Activated CD4-positive, alpha-beta T cell treated with anti-CD3 and anti-CD28 coated beads, Interleukin-2, amount 10 ng/mL, durations not matched to agents 24 days and 14 days (primary cell): ENCODE measurements around the gene IPO4. TPM values are rescaled to one million over a fixed set of nuclear protein-coding genes. Genes with fewer than 3 reads are reported as not detected.
A peak's percentile ranks its signal among the peaks of the same experiment; 100 is the strongest.

Experiments
- DNase-seq: peaks from one replicate; pipeline ENCODE4 v3.0.0; 2022
- H3K27ac Mint-ChIP-seq: one replicate; pipeline ENCODE4 v1.8.0; 2022; ENCODE audit warnings: mild to moderate bottlenecking, mixed read lengths
- H3K27me3 Mint-ChIP-seq: one replicate; pipeline ENCODE4 v1.8.0; 2022; ENCODE audit warnings: mixed read lengths
- H3K36me3 Mint-ChIP-seq: one replicate; pipeline ENCODE4 v1.8.0; 2022; ENCODE audit warnings: low read depth, mild to moderate bottlenecking, mixed read lengths
- H3K4me1 Mint-ChIP-seq: one replicate; pipeline ENCODE4 v1.8.0; 2021; ENCODE audit warnings: mixed read lengths
- H3K4me3 Mint-ChIP-seq: one replicate; pipeline ENCODE4 v1.8.0; 2022; ENCODE audit warnings: mild to moderate bottlenecking, moderate library complexity, mixed read lengths
- H3K9me3 Mint-ChIP-seq: one replicate; pipeline ENCODE4 v1.8.0; 2021; ENCODE audit warnings: mixed read lengths
- intact Hi-C: fragments of 100-400 bp; cut with micrococcal nuclease; formaldehyde crosslinking; loops from one replicate; pipeline ENCODE4 v1.15.1; 2023
- total RNA-seq: library from RNA; stranded (reverse); gene quantifications from 2 replicates; pipeline ENCODE4 v1.2.3, GENCODE V29; 2022

IPO4 gene
- total RNA-seq, 1 donor from 2014 or later = 112 TPM

DNA sequence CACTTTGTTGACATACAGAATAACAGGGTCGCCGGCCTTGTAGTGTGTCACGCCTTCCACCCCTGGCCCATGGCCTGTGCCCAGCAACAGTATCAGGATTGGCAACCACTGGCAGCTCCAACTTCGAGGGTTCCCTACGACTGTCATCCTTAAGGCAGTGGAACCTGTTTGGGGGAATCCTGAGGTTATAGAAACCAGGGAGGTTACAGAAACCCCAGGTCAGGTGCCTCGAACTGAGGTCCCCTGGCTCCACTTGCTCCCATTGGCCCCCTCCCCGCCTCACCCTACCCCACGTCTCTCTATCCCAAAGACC, 6.2 kb upstream of the IPO4 start:
- Mint-ChIP-seq H3K9me3 (no peaks in the 10 kb centered on the region), H3K27me3 (no peaks in the 10 kb centered on the region), H3K4me3 (peak overlapping the region; percentile 87), H3K4me1 (peaks cover 46% of the 10 kb centered on the region), H3K36me3 (peaks cover 58% of the 10 kb centered on the region), H3K27ac (peak overlapping the region; percentile 96)
- intact Hi-C loops = loop anchor here (1.0 kb wide), 2 partner anchors 18 to 81 kb away; partner anchors contain the start of genes CHMP4A, DCAF11 and NRL
- no peak for DNase-seq

DNA sequence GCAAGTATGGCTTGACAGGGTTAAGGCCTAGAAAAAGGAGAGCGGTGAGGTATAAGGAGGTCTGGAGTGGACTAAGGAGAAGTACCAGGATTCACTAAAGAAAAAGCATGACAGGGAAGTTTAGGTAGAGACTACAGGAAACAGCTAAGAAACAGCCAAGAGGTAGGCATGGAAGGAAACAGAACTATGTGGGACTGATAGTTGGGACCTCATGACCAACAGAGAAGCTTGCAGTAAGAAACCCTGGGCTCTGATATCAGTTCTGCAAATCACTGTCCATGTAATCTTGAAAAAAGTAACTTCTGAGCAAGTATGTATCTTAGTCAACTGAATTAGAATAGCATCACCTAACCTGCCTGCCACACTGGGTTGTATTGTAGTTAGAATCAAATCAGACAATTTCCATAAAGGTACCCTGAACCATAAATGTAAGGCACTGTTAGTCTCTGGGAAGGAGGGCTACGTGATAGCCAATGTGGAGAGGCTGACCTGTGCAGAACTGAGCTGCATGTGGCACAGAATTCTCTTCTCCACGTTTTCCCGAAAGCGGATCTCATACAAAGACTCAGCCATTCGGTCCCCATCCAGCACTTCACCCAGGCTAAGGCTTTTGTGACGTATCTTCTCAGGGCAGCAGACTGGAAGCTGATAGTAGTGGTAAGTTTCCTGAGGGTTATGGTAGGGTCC, 5.7 kb upstream of the IPO4 start:
- Mint-ChIP-seq H3K4me1 (peaks cover 49% of the 10 kb centered on the region), H3K27me3 (no peaks in the 10 kb centered on the region), H3K9me3 (no peaks in the 10 kb centered on the region), H3K27ac (peak overlapping the region; percentile 96), H3K36me3 (peaks cover 57% of the 10 kb centered on the region), H3K4me3 (peak overlapping the region; percentile 87)
- intact Hi-C loops = no loop called here
- no peak for DNase-seq

DNA sequence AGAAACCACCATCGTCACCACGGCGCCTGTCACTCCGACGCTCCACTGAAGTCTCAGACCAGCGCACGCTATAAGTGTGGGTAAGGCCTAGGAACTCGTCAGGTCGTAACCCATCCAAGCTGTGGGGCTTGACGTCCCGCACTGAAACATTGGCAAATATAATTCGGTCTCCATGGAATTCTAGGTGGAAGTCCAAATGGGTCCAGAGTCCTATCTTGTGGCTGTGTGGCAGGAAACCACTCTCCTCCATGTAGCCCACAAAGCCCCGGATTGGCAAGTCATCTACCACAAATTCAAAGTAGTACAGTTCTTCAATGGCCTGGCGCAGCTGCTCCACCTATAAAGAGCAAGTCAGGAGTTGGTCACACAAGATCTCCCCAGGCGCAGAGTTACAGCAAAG, 4.3 kb upstream of the IPO4 start:
- H3K27ac Mint-ChIP-seq = no peak overlapping the region
- peak; percentile 57 for DNase-seq
- peaks cover 44% of the 10 kb centered on the region for H3K4me1 Mint-ChIP-seq
- H3K27me3 Mint-ChIP-seq = no peaks in the 10 kb centered on the region
- peaks cover 51% of the 10 kb centered on the region for H3K36me3 Mint-ChIP-seq
- intact Hi-C loops = no loop called here
- H3K4me3 Mint-ChIP-seq = peak overlapping the region; percentile 17
- no peaks in the 10 kb centered on the region for H3K9me3 Mint-ChIP-seq

DNA sequence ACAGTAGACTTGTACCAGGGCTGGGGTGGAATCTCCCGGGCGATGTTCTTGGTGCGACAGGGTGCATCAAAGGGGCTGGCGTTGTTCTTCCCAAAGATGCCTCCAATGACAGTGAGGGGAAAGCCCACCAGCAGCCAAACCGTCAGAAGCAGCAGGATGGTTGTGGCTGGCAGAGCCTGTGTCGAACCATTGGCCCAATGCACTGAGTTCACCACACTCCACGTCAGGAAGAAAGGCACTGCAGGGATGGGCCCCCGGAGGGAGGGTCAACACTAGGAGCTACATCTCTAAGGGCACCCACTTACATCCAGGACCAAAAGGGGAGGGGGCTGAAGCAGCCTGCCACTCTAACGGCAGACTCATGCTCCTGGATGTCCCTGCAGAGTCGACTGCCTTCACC, 1.8 kb upstream of the IPO4 start:
- H3K4me3 Mint-ChIP-seq = no peak overlapping the region
- no peak overlapping the region for H3K27ac Mint-ChIP-seq
- H3K9me3 Mint-ChIP-seq = no peaks in the 10 kb centered on the region
- DNase-seq = no peak
- H3K4me1 Mint-ChIP-seq = peaks cover 45% of the 10 kb centered on the region
- peaks cover 55% of the 10 kb centered on the region for H3K36me3 Mint-ChIP-seq
- intact Hi-C loops = no loop called here
- no peaks in the 10 kb centered on the region for H3K27me3 Mint-ChIP-seq

DNA sequence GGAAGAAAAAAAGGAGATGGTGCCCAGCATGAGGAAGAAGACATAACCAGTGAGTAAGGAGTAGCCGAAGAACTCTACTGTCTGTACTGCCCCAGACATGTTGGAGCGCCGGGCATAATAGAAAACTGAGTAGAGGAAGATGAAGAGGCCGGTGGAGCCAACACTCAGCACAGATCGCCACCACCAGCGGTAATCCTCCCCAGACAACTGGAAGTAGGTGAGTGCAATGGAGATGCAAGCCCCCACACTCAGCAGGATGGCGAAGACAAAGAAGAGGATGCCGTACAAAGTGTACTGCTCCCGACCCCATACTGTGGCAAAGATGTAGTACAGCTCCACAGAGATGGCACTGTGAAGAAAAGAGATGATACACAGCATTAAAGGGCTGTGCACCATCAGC, 844 bp upstream of the IPO4 start:
- Mint-ChIP-seq H3K4me1 (peaks cover 39% of the 10 kb centered on the region), H3K27ac (peak overlapping the region; percentile 93), H3K27me3 (no peaks in the 10 kb centered on the region)

DNA sequence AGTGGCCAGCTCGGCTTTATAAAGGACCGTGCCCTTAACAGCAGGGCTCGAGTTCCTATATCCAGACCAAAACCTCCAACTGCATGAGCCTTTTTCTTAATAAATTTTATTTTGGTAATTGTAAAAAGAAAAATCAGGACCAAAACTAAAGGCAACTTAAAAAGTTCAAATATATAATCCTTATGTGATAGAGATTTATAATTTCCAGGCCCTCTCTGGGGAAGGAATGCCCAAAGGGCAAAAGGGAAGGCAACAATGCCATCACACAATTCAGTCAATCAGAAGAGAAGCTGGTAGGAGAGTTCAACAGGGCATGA, 401 bp upstream of the IPO4 start:
- intact Hi-C loops = loop anchor here (2.0 kb wide), 1 partner anchor 42 kb away; the partner anchor contains the start of genes PSME2 and RNF31
- Mint-ChIP-seq H3K9me3 (no peaks in the 10 kb centered on the region), H3K27me3 (no peaks in the 10 kb centered on the region), H3K27ac (peak overlapping the region; percentile 93), H3K4me1 (peaks cover 34% of the 10 kb centered on the region), H3K4me3 (peak overlapping the region; percentile 92), H3K36me3 (peaks cover 54% of the 10 kb centered on the region)
- DNase-seq = no peak

More for the DNA sequence above, 844 bp upstream of the IPO4 start:
- Mint-ChIP-seq H3K4me3 (peak overlapping the region; percentile 92), H3K36me3 (peaks cover 56% of the 10 kb centered on the region), H3K9me3 (no peaks in the 10 kb centered on the region)
- DNase-seq = peak; percentile 61
- intact Hi-C loops = loop anchor here (2.0 kb wide), 1 partner anchor 43 kb away; the partner anchor contains the start of genes PSME2 and RNF31

DNA sequence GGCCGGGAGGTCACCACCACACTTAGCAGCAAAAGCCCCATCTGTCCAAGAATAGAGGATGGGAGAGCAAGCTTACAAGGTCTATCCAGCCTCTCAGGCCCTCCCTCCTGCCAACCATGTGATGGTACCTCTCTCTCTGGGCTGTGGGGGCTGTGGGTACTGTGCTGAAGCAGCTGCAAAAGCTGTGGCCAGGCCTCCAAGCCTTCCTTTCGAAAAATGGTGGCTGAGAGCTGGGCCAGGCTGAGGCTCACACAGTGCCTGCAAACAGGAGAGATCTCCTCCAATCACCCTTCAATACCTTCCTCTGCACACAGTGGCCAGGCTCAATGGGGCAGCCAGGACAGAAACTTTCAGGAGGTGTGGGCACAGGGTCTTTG, 1.1 kb downstream of the IPO4 start:
- DNase-seq = no peak
- peaks cover 57% of the 10 kb centered on the region for H3K36me3 Mint-ChIP-seq

DNA sequence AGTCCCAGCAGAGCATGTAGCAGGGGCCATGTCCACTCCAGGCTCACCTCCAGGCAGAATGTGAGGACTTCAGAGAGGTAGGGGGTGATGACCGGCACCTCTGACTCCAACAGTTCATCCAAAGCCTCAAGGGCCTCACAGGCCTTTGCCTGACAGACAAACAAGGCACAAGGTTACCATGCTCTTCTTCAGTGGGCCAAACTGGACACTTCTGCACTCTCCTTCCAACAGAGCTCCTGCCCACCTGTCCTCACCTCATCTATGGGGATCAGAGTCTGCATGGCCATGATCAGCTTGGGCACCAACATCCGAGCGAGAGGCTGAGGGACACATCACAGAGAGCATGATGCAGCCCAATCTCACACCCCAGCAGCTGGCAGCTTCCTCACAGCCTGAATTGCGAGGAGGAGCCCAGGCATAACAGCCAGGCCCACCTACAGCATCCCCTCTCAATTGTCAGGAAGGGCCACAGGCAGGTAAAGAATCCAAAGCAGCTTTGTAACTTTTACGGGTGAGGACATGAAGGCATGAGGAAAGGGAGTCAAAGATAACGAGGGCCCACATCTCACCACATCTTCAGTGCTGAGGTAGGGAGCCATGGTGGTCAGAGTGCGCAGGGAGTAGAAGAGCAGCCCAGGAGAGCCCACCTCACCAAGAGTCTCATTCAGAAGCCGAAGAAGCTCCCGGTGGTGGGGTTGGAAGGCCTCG, 1.6 kb downstream of the IPO4 start:
- Mint-ChIP-seq H3K4me1 (peaks cover 22% of the 10 kb centered on the region), H3K4me3 (peak overlapping the region; percentile 92), H3K36me3 (peaks cover 57% of the 10 kb centered on the region), H3K27ac (peak overlapping the region; percentile 66), H3K27me3 (no peaks in the 10 kb centered on the region), H3K9me3 (no peaks in the 10 kb centered on the region)
- intact Hi-C loops = no loop called here
- DNase-seq = peak; percentile 60

More for the DNA sequence above, 1.1 kb downstream of the IPO4 start:
- H3K27ac Mint-ChIP-seq = peak overlapping the region; percentile 93
- H3K4me1 Mint-ChIP-seq = peaks cover 27% of the 10 kb centered on the region
- H3K4me3 Mint-ChIP-seq = peak overlapping the region; percentile 92
- H3K9me3 Mint-ChIP-seq = no peaks in the 10 kb centered on the region
- H3K27me3 Mint-ChIP-seq = no peaks in the 10 kb centered on the region
- intact Hi-C loops = no loop called here

DNA sequence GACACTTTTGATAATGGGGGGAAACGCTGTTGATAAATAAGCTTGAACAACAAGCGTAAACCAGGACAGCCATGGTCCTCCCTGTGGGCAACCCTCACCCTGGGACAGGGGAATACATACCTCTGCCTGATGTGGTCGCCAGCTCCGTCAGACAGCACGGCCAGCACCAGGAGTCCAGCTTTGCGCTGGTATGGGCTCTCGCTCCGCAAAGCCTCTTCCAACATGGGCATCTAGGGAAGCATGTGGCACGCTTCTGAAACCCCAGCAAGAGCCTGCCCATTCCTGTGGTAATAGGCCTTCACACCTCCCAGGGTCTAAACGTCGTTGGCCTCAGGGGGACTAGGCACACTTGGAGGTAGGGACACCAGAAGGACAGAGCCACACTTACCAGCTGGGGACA, 2.9 kb downstream of the IPO4 start:
- peaks cover 19% of the 10 kb centered on the region for H3K4me1 Mint-ChIP-seq
- no peak for DNase-seq
- intact Hi-C loops = no loop called here
- H3K27ac Mint-ChIP-seq = no peak overlapping the region
- H3K27me3 Mint-ChIP-seq = no peaks in the 10 kb centered on the region
- H3K9me3 Mint-ChIP-seq = no peaks in the 10 kb centered on the region
- no peak overlapping the region for H3K4me3 Mint-ChIP-seq
- H3K36me3 Mint-ChIP-seq = peaks cover 56% of the 10 kb centered on the region

DNA sequence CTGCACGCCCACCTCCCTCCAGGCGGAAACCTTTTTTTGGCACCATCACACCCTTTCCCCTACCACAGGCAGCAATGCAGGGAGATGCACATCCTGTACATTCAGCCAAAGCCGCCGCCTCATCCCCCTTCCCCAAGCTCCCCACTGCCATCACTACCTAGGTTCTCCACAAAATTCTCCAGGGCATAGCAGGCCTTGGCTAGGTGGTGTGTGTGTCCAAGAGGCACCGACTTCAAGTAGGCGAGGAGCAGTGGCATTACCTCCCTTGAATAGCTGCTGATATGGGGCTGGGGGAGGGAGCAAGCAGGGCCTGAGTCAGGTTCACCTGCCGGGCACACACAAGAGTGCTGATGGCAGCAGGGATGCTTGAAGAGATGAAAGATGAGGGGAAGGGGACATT, 3.6 kb downstream of the IPO4 start:
- H3K27me3 Mint-ChIP-seq = no peaks in the 10 kb centered on the region
- H3K36me3 Mint-ChIP-seq = peaks cover 57% of the 10 kb centered on the region
- no peak for DNase-seq
- no peaks in the 10 kb centered on the region for H3K9me3 Mint-ChIP-seq
- no peak overlapping the region for H3K27ac Mint-ChIP-seq
- H3K4me3 Mint-ChIP-seq = no peak overlapping the region
- intact Hi-C loops = no loop called here
- peaks cover 19% of the 10 kb centered on the region for H3K4me1 Mint-ChIP-seq

DNA sequence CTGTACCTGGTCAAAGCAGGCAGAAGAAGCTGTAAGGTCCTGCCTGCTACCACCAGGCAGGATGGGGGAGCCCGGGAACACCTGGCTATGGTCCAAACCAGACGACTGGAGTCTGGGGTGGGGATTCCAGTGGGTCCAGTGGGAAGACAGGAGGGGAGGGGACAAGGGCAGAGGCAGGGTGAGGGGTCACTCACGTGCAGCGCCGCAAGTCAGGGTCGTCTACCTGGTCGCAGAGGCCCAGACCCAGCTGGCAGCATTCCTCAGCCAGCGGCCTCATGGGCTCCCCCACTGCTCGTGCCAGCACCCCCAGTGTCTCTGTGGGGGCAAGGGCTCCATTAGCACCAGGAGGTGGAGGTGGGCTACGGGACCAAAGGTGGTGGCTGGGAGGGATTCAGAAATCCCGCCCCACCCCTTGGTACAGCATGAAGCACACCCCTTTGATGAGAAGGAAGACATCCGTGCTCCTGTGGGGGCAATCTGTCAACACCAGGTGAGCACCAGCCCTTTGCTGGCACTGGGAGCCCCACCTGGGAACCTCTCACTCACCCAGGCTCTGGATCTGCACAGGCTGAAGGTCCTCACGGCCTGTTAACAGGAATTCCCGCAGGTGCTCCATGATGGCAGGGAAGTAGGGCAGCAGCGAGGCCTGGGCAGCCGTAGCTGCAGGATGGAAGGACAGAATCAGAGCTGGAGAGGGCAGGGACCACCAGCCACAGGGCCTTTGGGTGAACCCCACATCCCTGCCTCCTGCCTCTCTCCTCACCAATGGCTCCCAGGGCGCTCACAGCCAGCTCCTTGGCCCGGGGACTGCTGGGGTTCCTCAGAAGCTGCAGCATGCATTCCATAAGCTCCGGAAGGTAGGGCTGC, 4.3 kb downstream of the IPO4 start:
- H3K27ac Mint-ChIP-seq = no peak overlapping the region
- no peaks in the 10 kb centered on the region for H3K27me3 Mint-ChIP-seq
- peaks cover 58% of the 10 kb centered on the region for H3K36me3 Mint-ChIP-seq
- H3K9me3 Mint-ChIP-seq = no peaks in the 10 kb centered on the region
- peaks cover 16% of the 10 kb centered on the region for H3K4me1 Mint-ChIP-seq
- DNase-seq = peak; percentile 61
- no peak overlapping the region for H3K4me3 Mint-ChIP-seq
- intact Hi-C loops = no loop called here

DNA sequence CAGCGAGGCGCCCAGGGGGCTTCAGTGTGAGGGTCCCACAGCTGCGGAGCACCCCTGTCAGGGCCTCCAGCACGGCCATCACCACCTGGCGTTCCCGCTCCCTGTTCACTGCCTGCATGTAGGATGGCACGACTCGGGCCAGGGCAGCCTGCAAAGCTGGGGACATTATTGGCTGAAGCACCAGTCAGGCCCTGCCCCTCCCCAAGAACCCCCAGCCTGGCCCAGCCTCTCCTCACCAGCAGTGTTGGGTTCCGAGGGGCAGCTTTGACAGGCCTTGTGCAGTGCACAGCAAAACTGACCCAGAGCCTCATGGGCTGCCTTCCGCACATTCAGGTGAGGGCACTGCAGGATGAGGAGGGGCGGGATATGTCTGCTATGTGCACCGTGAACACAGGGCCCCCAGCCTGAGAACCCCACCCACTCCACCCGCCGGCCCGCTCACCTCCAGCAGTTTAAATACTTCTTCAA, 5.6 kb downstream of the IPO4 start:
- Mint-ChIP-seq H3K36me3 (peaks cover 67% of the 10 kb centered on the region), H3K9me3 (no peaks in the 10 kb centered on the region), H3K27ac (no peak overlapping the region), H3K27me3 (no peaks in the 10 kb centered on the region), H3K4me3 (no peak overlapping the region), H3K4me1 (peaks cover 15% of the 10 kb centered on the region)
- intact Hi-C loops = no loop called here
- no peak for DNase-seq

DNA sequence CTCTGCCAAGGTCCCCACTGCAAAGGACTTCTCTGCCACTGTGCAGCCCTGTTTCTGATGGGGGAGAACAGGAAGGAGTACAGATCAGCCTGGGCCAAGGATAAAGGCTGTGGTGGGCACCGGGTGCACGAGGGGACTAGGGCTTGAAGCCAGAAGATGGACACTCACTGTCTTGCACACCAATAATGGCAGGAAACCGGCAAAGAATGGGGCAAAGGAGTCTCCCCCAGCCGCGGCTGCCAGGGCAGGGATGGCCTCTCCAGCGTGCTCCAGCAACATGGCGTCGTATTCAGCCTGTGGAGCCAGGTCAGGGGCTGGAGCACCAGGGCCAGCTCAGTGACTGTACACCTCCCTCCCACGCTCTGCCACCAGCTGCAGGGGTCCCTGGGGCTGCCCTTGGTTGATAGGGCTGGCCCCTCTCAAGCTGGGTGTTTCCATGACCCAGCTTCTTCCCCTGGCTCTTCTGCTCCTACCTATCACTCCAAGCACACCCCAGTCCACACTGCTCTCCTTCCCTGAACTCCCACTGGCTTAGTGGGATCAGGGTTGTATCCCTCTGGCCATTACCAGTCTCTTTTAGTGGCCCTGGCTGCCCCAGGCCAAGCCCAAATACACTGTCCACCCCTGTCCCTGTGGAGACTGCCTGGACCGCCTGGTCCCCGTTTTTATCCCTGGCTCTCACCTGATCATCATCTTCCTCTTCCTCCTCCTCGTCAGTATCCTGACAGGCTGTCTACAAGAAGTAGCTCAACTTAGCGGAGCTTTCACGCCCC, 6.3 kb downstream of the IPO4 start:
- H3K27ac Mint-ChIP-seq = peak overlapping the region; percentile 52
- intact Hi-C loops = no loop called here
- peaks cover 68% of the 10 kb centered on the region for H3K36me3 Mint-ChIP-seq

More for the DNA sequence above, 6.3 kb downstream of the IPO4 start:
- no peak for DNase-seq
- Mint-ChIP-seq H3K4me3 (no peak overlapping the region), H3K27me3 (no peaks in the 10 kb centered on the region), H3K9me3 (no peaks in the 10 kb centered on the region), H3K4me1 (peaks cover 9% of the 10 kb centered on the region)
